ENCODE data around the gene KPNA3.

DNA sequence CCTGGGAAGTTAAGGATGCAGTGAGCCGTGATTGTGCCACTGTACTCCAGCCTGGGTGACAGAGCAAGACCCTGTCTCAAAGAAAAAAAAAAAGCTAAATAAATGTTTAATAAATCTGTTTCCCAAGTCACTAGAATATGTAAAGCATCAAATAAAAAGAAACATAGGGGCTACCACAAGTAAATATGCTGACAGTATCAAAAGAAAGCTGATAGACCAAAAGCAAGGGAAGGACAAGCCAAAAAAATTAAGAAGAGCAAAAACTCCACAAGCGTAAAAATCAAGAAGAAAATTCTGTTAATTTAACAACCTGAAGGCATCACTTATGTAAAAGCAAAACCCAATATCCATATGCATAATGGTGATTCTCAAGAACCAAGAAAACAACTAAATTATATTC, 9.7 kb downstream of the KPNA3 start:
- no peak for TF ChIP-seq EZH2 (IDR thresholded peaks at IDR 0.05)
- TF ChIP-seq POLR2AphosphoS5 (IDR thresholded peaks at IDR 0.05; ENCODE audit: borderline replicate concordance, low read depth, low read length), result no peak
- no peak for TF ChIP-seq FOXP2 (optimal IDR thresholded peaks at IDR 0.05; ENCODE audit: control extremely low read depth, extremely low read length, insufficient read depth)
